GM23338 (cell line): ENCODE results near the gene ADORA1. TPM values are rescaled to one million over a fixed set of nuclear protein-coding genes. Genes with fewer than 3 reads are reported as not detected.

ENCODE experiments used
- ATAC-seq: fragments of 200-7000 bp; cut with Tn5 transposase; 3 replicates; pipeline ENCODE4 v1.9.1; 2020
- DNase-seq: peaks from one replicate; pipeline ENCODE4 v3.0.0-alpha.2; 2015; ENCODE audit warnings: low spot score
- H2AFZ ChIP-seq: fragments of 200-600 bp; sonication (generic); 2 replicates; pipeline ENCODE4 v1.8.0; 2016; ENCODE audit warnings: antibody characterized with exemption, mild to moderate bottlenecking, moderate library complexity
- H3F3A ChIP-seq: fragments of 200-600 bp; sonication (generic); replicated peaks from 2 replicates; pipeline ENCODE4 v1.8.0; 2017; ENCODE audit warnings: antibody characterized with exemption, mixed run types, low read depth
- H3K27ac ChIP-seq: fragments of 200-600 bp; sonication (generic); 2 replicates; pipeline ENCODE4 v1.6.1; 2016; ENCODE audit warnings: low read depth
- H3K27me3 ChIP-seq: fragments of 200-600 bp; sonication (generic); 2 replicates; pipeline ENCODE4 v1.8.0; 2016; ENCODE audit warnings: mild to moderate bottlenecking, mixed run types, moderate library complexity; ENCODE audit not compliant: insufficient read depth
- H3K36me3 ChIP-seq: fragments of 200-600 bp; sonication (generic); 2 replicates; pipeline ENCODE4 v1.8.0; 2016; ENCODE audit warnings: mild to moderate bottlenecking; ENCODE audit not compliant: insufficient read depth
- H3K4me1 ChIP-seq: fragments of 200-600 bp; sonication (generic); 2 replicates; pipeline ENCODE4 v1.8.0; 2016; ENCODE audit warnings: mild to moderate bottlenecking, moderate library complexity; ENCODE audit not compliant: insufficient read depth
- H3K4me2 ChIP-seq: fragments of 200-600 bp; sonication (generic); 2 replicates; pipeline ENCODE4 v1.7.1; 2017; ENCODE audit warnings: mixed run types
- H3K4me3 ChIP-seq: fragments of 200-600 bp; sonication (generic); 2 replicates; pipeline ENCODE4 v1.6.1; 2016; ENCODE audit warnings: mixed run types
- H3K79me2 ChIP-seq: fragments of 200-600 bp; sonication (generic); replicated peaks from 2 replicates; pipeline ENCODE4 v1.8.0; 2017; ENCODE audit warnings: mild to moderate bottlenecking; ENCODE audit not compliant: insufficient read depth
- H3K9me2 ChIP-seq: fragments of 200-600 bp; sonication (generic); 2 replicates; pipeline ENCODE4 v1.8.0; 2017; ENCODE audit not compliant: insufficient read depth
- H4K20me1 ChIP-seq: fragments of 200-600 bp; sonication (generic); replicated peaks from 2 replicates; pipeline ENCODE4 v1.8.0; 2017; ENCODE audit warnings: mild to moderate bottlenecking; ENCODE audit not compliant: insufficient read depth
- H3K27ac Mint-ChIP-seq: 2 replicates; pipeline ENCODE4 v1.8.0; 2020; ENCODE audit warnings: inconsistent platforms, mild to moderate bottlenecking, moderate library complexity, mixed read lengths
- H3K27me3 Mint-ChIP-seq: 3 replicates; pipeline ENCODE4 v1.8.0; 2022; ENCODE audit warnings: low read depth, mild to moderate bottlenecking, moderate library complexity, mixed read lengths, inconsistent platforms; ENCODE audit not compliant: insufficient read depth, poor library complexity
- H3K36me3 Mint-ChIP-seq: 3 replicates; pipeline ENCODE4 v1.8.0; 2021; ENCODE audit warnings: low read depth, mild to moderate bottlenecking, inconsistent platforms, moderate library complexity, mixed read lengths
- H3K4me1 Mint-ChIP-seq: 3 replicates; pipeline ENCODE4 v1.8.0; 2020; ENCODE audit warnings: mild to moderate bottlenecking, inconsistent platforms, mixed read lengths
- H3K4me3 Mint-ChIP-seq: 3 replicates; pipeline ENCODE4 v1.8.0; 2021; ENCODE audit warnings: moderate library complexity, mild to moderate bottlenecking, inconsistent platforms, mixed read lengths
- H3K9me3 Mint-ChIP-seq: 3 replicates; pipeline ENCODE4 v1.8.0; 2020; ENCODE audit warnings: moderate library complexity, mild to moderate bottlenecking, inconsistent platforms, mixed read lengths
- EZH2 ChIP-seq: fragments of 200-600 bp; sonication (generic); IDR thresholded peaks from one replicate; pipeline ENCODE4 v1.8.0; 2017; ENCODE audit warnings: antibody characterized with exemption, mild to moderate bottlenecking, low read depth; ENCODE audit not compliant: unreplicated experiment
- EZH2phosphoT487 ChIP-seq: fragments of 200-600 bp; sonication (generic); IDR thresholded peaks from one replicate; pipeline ENCODE4 v1.8.1; 2018; ENCODE audit warnings: antibody characterized with exemption; ENCODE audit not compliant: unreplicated experiment
- JUNB ChIP-seq: IDR thresholded peaks from one replicate; pipeline ENCODE4 v1.6.1; 2016; ENCODE audit warnings: antibody characterized with exemption; ENCODE audit not compliant: unreplicated experiment
- POLR2AphosphoS5 ChIP-seq: IDR thresholded peaks from 2 replicates; pipeline ENCODE4 v1.6.1; 2016; ENCODE audit warnings: antibody characterized with exemption, low read depth
- STAT1 ChIP-seq: IDR thresholded peaks from one replicate; pipeline ENCODE4 v1.6.1; 2016; ENCODE audit warnings: antibody characterized with exemption; ENCODE audit not compliant: unreplicated experiment
- ZNF114 ChIP-seq: fragments of 250-450 bp; sonication (Bioruptor Pico); IDR thresholded peaks from 2 replicates; pipeline ENCODE4 v1.5.0; 2020; ENCODE audit warnings: mild to moderate bottlenecking, moderate library complexity
- ZNF331 ChIP-seq: fragments of 250-450 bp; sonication (Bioruptor Pico); IDR thresholded peaks from 2 replicates; pipeline ENCODE4 v1.5.0; 2020; ENCODE audit warnings: low read depth, mild to moderate bottlenecking, moderate library complexity
- polyA plus RNA-seq: library from polyadenylated mRNA; unstranded; fragments of >200 nt; fragmentation: Nextera tagmentation; extraction: Ambion mirVana; gene quantifications from 2 replicates; pipeline ENCODE4 v1.2.1, GENCODE V29; 2016
- total RNA-seq: library from RNA; depleted of rRNA; stranded (reverse); fragments of >200 nt; shearing (Covaris generic); gene quantifications from 2 replicates; pipeline ENCODE4 v1.2.3, GENCODE V29; 2014
- TF ChIP-seq, protein P1 (sequence below), 2 experiments: fragments of 200-600 bp in 1 of 2; sonication (generic) in 1 of 2; conservative IDR thresholded peaks; 2 replicates each; pipeline versions ENCODE4 v1.5.1 to v1.6.1; 2016 to 2017; ENCODE audit warnings: antibody characterized with exemption in 2 of 2, low read depth in 2 of 2, mild to moderate bottlenecking in 2 of 2, moderate library complexity in 1 of 2
- TF ChIP-seq, protein P2 (sequence below): IDR thresholded peaks from 2 replicates; pipeline ENCODE4 v1.6.1; 2016; ENCODE audit warnings: antibody characterized with exemption
- TF ChIP-seq, protein P3 (sequence below): IDR thresholded peaks from one replicate; pipeline ENCODE4 v1.6.1; 2018; ENCODE audit warnings: antibody characterized with exemption; ENCODE audit not compliant: unreplicated experiment

ADORA1 gene
- total and polyA plus RNA-seq, 2 experiments from 2014 or later = 0.63 to 1.8 TPM

DNA sequence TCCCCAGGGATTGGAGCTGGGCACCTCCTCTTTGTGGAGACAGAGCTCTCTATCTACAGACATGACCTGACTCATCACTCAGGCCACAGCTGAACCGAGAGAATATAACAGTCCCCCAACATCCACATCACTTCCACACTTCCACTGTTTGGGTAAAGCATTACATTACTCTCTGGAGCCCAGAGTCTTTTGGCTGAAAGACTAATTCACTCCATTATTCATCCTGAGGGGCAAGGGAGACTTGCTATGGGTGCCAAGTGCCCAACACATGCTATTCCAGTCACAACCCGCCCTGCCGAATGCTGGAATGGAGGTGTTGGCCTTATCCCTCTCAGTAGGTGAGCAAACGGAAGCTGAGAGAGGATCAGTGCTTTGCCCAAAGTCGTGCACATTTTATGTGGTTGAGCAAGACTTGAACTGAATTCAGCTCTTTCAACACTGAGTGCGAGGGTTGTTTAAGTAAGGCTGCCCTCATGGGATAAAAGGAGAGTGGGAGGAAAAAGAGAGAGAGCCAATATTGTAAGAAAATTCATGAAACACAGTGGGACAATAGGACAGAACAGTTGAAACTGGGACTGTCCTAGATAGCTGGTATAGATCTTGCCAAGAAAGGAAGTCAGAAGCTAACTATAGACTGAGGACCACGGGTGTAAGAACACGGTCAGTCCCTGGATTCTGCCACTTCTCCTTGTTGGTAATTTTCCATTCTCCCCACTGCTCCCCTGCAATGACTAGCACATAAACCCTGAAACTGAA, 72.5 kb downstream of the ADORA1 start:
- DNase-seq (no peak), ATAC-seq (no peak)
- H3K4me1 ChIP-seq = no peaks in the 10 kb centered on the region
- H3F3A ChIP-seq = no peaks in the 10 kb centered on the region
- no peak overlapping the region for H3K4me2 ChIP-seq
- Mint-ChIP-seq H3K27me3 (peaks cover 3% of the 10 kb centered on the region), H3K36me3 (no peaks in the 10 kb centered on the region), H3K4me1 (no peaks in the 10 kb centered on the region), H3K4me3 (no peak overlapping the region), H3K27ac (no peak overlapping the region), H3K9me3 (no peaks in the 10 kb centered on the region; the same call in 2 of the 3 replicates)
- no peak overlapping the region for H3K27ac ChIP-seq
- H3K36me3 ChIP-seq = no peaks in the 10 kb centered on the region
- 0 out of 2 replicates have a peak, but pooled peaks cover 4% of the 10 kb centered on the region for H3K9me2 ChIP-seq
- no peak for TF ChIP-seq ZNF114
- TF ChIP-seq STAT1 = no peak
- TF ChIP-seq, protein P1, sequence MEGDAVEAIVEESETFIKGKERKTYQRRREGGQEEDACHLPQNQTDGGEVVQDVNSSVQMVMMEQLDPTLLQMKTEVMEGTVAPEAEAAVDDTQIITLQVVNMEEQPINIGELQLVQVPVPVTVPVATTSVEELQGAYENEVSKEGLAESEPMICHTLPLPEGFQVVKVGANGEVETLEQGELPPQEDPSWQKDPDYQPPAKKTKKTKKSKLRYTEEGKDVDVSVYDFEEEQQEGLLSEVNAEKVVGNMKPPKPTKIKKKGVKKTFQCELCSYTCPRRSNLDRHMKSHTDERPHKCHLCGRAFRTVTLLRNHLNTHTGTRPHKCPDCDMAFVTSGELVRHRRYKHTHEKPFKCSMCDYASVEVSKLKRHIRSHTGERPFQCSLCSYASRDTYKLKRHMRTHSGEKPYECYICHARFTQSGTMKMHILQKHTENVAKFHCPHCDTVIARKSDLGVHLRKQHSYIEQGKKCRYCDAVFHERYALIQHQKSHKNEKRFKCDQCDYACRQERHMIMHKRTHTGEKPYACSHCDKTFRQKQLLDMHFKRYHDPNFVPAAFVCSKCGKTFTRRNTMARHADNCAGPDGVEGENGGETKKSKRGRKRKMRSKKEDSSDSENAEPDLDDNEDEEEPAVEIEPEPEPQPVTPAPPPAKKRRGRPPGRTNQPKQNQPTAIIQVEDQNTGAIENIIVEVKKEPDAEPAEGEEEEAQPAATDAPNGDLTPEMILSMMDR (conservative IDR thresholded peaks at IDR 0.05; ENCODE audit: low read depth in 2 of 2) = no peak
- TF ChIP-seq POLR2AphosphoS5 = no peak
- TF ChIP-seq EZH2 = no peak
- TF ChIP-seq, protein P2, sequence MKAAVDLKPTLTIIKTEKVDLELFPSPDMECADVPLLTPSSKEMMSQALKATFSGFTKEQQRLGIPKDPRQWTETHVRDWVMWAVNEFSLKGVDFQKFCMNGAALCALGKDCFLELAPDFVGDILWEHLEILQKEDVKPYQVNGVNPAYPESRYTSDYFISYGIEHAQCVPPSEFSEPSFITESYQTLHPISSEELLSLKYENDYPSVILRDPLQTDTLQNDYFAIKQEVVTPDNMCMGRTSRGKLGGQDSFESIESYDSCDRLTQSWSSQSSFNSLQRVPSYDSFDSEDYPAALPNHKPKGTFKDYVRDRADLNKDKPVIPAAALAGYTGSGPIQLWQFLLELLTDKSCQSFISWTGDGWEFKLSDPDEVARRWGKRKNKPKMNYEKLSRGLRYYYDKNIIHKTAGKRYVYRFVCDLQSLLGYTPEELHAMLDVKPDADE = no peak
- TF ChIP-seq, protein P3, sequence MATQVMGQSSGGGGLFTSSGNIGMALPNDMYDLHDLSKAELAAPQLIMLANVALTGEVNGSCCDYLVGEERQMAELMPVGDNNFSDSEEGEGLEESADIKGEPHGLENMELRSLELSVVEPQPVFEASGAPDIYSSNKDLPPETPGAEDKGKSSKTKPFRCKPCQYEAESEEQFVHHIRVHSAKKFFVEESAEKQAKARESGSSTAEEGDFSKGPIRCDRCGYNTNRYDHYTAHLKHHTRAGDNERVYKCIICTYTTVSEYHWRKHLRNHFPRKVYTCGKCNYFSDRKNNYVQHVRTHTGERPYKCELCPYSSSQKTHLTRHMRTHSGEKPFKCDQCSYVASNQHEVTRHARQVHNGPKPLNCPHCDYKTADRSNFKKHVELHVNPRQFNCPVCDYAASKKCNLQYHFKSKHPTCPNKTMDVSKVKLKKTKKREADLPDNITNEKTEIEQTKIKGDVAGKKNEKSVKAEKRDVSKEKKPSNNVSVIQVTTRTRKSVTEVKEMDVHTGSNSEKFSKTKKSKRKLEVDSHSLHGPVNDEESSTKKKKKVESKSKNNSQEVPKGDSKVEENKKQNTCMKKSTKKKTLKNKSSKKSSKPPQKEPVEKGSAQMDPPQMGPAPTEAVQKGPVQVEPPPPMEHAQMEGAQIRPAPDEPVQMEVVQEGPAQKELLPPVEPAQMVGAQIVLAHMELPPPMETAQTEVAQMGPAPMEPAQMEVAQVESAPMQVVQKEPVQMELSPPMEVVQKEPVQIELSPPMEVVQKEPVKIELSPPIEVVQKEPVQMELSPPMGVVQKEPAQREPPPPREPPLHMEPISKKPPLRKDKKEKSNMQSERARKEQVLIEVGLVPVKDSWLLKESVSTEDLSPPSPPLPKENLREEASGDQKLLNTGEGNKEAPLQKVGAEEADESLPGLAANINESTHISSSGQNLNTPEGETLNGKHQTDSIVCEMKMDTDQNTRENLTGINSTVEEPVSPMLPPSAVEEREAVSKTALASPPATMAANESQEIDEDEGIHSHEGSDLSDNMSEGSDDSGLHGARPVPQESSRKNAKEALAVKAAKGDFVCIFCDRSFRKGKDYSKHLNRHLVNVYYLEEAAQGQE = no peak
- no peak for TF ChIP-seq JUNB
- TF ChIP-seq ZNF331 = no peak
- TF ChIP-seq EZH2phosphoT487 = no peak
- no peak overlapping the region for H2AFZ ChIP-seq
- H3K27me3 ChIP-seq = no peaks in the 10 kb centered on the region
- no peak overlapping the region for H3K4me3 ChIP-seq
- H4K20me1 ChIP-seq = no peaks in the 10 kb centered on the region
- no peaks in the 10 kb centered on the region for H3K79me2 ChIP-seq
